HuH-7 (cell line): ENCODE measurements around the gene CT45A5.
"Not testable (repeated sequence)": the region's sequence is repeated elsewhere in the genome, so short reads cannot be mapped to it uniquely, and the experiment has no call there.

Source experiments
- DNase-seq: peaks from one replicate; pipeline ENCODE4 v3.0.0; 2011; ENCODE audit warnings: low spot score

The CT45A5 gene, protein sequence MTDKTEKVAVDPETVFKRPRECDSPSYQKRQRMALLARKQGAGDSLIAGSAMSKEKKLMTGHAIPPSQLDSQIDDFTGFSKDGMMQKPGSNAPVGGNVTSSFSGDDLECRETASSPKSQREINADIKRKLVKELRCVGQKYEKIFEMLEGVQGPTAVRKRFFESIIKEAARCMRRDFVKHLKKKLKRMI

DNA sequence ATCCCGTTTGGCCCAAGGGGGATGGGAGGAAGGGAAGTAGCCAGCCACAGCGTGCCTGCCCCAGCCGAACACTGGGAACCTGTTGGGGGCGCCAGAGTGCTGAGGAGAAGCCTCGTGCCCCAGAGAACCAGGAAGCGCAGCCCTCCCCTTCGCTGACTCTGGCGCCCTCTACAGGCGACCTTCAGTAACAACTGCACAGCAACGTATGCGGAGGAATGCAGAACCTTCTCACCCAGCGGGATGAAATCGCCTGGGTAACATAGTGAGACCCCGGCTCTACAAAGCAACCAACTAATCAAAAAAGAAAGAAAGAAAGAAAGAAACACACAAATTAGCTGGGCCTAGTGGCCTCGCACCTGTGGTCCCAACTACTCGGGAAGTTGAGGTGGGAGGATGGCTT, at the start of gene CT45A5:
TSS of gene CT45A5 (minus strand) at position 101 of the 400 bp plus-strand sequence. CDS start 3,774 bp downstream, outside the sequence.
- not testable (repeated sequence) for DNase-seq

DNA sequence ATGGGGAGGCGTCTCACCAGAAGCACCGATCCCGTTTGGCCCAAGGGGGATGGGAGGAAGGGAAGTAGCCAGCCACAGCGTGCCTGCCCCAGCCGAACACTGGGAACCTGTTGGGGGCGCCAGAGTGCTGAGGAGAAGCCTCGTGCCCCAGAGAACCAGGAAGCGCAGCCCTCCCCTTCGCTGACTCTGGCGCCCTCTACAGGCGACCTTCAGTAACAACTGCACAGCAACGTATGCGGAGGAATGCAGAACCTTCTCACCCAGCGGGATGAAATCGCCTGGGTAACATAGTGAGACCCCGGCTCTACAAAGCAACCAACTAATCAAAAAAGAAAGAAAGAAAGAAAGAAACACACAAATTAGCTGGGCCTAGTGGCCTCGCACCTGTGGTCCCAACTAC, 34.6 kb upstream of the CT45A5 start, which contains the start of gene CT45A2:
TSS of gene CT45A2 (minus strand) at position 101 of the 400 bp plus-strand sequence. CDS start 3,747 bp downstream, outside the sequence.
- DNase-seq = not testable (repeated sequence)

DNA sequence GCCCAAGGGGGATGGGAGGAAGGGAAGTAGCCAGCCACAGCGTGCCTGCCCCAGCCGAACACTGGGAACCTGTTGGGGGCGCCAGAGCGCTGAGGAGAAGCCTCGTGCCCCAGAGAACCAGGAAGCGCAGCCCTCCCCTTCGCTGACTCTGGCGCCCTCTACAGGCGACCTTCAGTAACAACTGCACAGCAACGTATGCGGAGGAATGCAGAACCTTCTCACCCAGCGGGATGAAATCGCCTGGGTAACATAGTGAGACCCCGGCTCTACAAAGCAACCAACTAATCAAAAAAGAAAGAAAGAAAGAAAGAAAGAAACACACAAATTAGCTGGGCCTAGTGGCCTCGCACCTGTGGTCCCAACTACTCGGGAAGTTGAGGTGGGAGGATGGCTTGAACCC, 17.4 kb upstream of the CT45A5 start, which contains the start of gene CT45A6:
TSS of gene CT45A6 (minus strand) at position 101 of the 400 bp plus-strand sequence. CDS start 3,794 bp downstream, outside the sequence.
- DNase-seq = not testable (repeated sequence)

DNA sequence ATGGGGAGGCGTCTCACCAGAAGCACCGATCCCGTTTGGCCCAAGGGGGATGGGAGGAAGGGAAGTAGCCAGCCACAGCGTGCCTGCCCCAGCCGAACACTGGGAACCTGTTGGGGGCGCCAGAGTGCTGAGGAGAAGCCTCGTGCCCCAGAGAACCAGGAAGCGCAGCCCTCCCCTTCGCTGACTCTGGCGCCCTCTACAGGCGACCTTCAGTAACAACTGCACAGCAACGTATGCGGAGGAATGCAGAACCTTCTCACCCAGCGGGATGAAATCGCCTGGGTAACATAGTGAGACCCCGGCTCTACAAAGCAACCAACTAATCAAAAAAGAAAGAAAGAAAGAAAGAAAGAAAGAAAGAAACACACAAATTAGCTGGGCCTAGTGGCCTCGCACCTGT, 17.2 kb downstream of the CT45A5 start, which contains the start of gene CT45A3:
TSS of gene CT45A3 (minus strand) at position 101 of the 400 bp plus-strand sequence. CDS start 3,747 bp downstream, outside the sequence.
- not testable (repeated sequence) for DNase-seq

DNA sequence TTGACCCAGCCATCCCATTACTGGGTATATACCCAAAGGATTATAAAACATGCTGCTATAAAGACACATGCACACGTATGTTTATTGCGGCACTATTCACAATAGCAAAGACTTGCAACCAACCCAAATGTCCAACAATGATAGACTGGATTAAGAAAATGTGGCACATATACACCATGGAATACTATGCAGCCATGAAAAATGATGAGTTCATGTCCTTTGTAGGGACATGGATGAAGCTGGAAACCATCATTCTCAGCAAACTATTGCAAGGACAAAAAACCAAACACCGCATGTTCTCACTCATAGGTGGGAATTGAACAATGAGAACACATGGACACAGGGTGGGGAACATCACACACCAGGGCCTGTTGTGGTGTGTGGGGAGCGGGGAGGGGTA, 40.6 kb downstream of the CT45A5 start:
- DNase-seq = not testable (repeated sequence)

DNA sequence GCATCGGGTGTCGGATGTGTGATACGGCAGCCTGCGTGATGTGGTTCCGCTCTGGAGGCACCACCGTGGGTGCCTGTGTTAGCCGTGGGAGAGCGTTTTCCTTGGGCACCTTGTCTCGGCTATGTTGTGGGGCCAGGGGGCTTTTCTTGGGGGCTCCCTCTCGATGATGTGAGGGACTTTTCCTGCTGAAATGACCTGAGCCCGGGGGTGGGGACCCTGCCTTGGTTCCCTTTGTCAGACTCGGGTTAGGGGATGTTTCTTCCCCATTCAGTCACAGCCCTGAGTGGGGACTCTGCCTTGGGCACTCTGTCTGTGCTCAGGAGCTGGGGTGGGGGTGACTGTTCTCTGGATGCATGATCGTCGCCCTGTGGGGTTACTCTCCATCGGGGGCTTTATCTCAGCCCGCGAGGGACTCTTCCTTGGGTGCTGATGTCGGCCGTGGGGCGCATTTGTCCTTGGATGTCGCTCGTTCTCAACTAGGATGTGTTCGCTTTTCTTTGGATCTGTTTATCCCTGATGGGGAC, 44.0 kb downstream of the CT45A5 start:
- DNase-seq = no peak

DNA sequence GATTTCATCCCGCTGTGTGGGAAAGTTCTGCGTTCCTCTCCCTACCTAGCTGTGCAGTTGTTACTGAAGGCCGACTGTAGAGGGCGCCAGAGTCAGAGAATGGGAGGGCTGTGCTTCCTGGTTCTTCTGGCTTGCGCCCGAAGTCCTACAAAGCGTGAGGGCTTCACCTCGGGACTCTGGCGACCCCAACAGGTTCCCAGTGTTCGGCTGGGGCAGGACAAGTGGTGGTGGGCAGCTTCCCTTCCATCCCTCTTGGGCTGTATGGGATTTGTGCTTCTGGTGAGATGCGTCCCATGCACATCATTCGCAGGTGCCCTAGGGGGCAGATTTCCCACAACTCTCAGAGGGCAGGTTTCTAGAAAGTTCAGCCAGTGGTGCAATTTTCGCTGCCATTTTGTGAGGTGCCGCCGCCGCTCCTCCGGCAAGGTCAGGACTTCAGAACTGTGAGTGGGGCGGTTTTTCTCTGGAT, 44.6 kb downstream of the CT45A5 start:
- DNase-seq = peak; percentile 44

DNA sequence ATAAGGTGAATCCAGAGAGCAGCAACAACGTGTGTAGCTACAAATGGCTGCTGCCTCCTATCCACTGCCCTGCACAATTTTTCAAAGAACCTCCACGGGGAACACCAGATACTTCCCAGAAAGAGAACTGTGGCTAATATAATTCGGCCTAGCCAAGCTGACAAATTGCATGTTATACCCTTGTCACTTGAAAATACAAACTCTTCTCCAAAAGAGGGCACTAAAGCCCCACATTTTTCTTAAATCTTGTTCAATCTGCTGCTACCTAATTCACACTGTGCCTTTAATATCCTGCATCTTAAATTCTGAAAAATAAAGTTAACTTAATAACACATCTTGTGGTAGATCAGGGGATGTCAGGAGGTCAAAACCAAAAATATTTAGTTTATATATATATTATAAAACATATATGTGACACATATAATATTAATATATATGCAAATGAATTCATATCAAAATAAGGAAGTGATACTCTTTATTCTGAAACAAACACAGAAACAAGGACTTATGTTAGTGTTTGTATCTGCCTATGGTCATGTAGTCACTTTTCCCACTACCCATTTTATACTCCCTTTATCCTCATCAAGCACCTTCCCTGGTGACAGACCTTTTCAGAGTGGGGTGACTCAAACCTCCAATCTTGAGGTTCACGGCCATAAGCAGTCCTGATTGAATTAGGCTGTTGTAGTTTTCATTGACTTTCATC, 47.8 kb downstream of the CT45A5 start:
- no peak for DNase-seq

DNA sequence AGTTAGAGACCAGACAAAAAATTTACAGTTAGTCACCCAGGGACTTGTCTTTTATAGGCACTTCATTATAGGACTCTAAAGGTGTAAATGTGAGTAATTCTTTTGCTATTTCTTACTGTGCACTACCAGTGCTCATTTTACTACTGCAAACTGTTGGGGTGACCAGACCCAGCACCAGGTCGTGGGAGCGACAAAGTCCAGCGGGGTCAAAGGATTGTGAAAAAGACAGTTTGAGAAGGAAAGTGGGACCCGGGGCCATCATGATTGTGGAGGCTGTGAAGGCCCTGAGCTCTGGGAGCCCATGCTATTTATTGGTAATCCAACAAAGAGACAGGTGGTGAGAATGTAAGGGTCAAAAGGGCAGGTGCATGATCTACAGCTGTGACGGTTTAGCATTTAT, 50.6 kb downstream of the CT45A5 start:
- not testable (repeated sequence) for DNase-seq
